Stimulated activated CD4-positive, alpha-beta T cell treated with anti-CD3 and anti-CD28 coated beads, Interleukin-12 subunit alpha, Interleukin-12 subunit beta, amount 100 ng/mL, for 48 hours (primary cell): Measurements from ENCODE around the gene GOLT1B.
"Not testable (repeated sequence)": the region's sequence is repeated elsewhere in the genome, so short reads cannot be mapped to it uniquely, and the experiment has no call there.

Experiments used
- DNase-seq, 3 donors: peaks; one replicate each; pipeline ENCODE4 v3.0.0-alpha.2; 2020; ENCODE audit warnings: low read depth in 2 of 3, low spot score in 1 of 3

The GOLT1B gene

GRCh38 chr12:21501258-21502163 is at the start of gene GOLT1B, which contains the start of gene RECQL:
TSS of gene GOLT1B (plus strand) at chr12:21501789. CDS start at chr12:21501924, 135 bp downstream.
TSS of gene RECQL (minus strand) at chr12:21501635. CDS start at chr12:21499570, 2,065 bp downstream.
- DNase-seq = peak; percentile 82 to 87 (median 85)

- no peak for DNase-seq
Measured at GRCh38 chr12:21453312-21453852, 48.2 kb upstream of the GOLT1B start.

- DNase-seq = peak in 2 of 3 donors; percentile 20 to 47
Measured at GRCh38 chr12:21456291-21456780, 45.3 kb upstream of the GOLT1B start.

GRCh38 chr12:21459474-21459873 is 42.1 kb upstream of the GOLT1B start:
- no peak for DNase-seq

GRCh38 chr12:21467334-21467733 is 34.3 kb upstream of the GOLT1B start:
- DNase-seq = not testable (repeated sequence)

- DNase-seq = no peak
Measured at GRCh38 chr12:21471294-21471693, 30.3 kb upstream of the GOLT1B start.

- DNase-seq = no peak
Measured at GRCh38 chr12:21472197-21472823, 29.3 kb upstream of the GOLT1B start.

- no peak for DNase-seq
Measured at GRCh38 chr12:21475552-21475951, 26.0 kb upstream of the GOLT1B start.

- DNase-seq = no peak
Measured at GRCh38 chr12:21476949-21477348, 24.6 kb upstream of the GOLT1B start.

- DNase-seq = no peak
Measured at GRCh38 chr12:21478756-21479455, 22.7 kb upstream of the GOLT1B start.

GRCh38 chr12:21483531-21483930 is 18.1 kb upstream of the GOLT1B start:
- no peak for DNase-seq

GRCh38 chr12:21485998-21486397 is 15.6 kb upstream of the GOLT1B start:
- DNase-seq = no peak

GRCh38 chr12:21499765-21500164 is 1.8 kb upstream of the GOLT1B start:
- DNase-seq = no peak

GRCh38 chr12:21500786-21501257 is 767 bp upstream of the GOLT1B start:
- DNase-seq = no peak

- DNase-seq = peak in 1 of 3 donors; percentile 13
Measured at GRCh38 chr12:21502164-21502496, 541 bp downstream of the GOLT1B start.

- DNase-seq = no peak
Measured at GRCh38 chr12:21502872-21503271, 1.3 kb downstream of the GOLT1B start.

GRCh38 chr12:21505888-21506287 is 4.3 kb downstream of the GOLT1B start:
- DNase-seq = no peak

GRCh38 chr12:21507849-21508248 is 6.3 kb downstream of the GOLT1B start:
- no peak for DNase-seq

- no peak for DNase-seq
Measured at GRCh38 chr12:21509768-21510167, 8.2 kb downstream of the GOLT1B start.

- DNase-seq = no peak
Measured at GRCh38 chr12:21516281-21516680, 14.7 kb downstream of the GOLT1B start.

GRCh38 chr12:21518451-21518850 is 16.9 kb downstream of the GOLT1B start:
- no peak for DNase-seq
